ENCODE measurements around the gene COL8A2. TPM values are rescaled to one million over a fixed set of nuclear protein-coding genes. Genes with fewer than 3 reads are reported as not detected.
A peak's percentile ranks its signal among the peaks of the same experiment; 100 is the strongest.

Gene COL8A2
- total RNA-seq, 2 donors from 2014 or later: 0.25 TPM; not detected in 1

DNA sequence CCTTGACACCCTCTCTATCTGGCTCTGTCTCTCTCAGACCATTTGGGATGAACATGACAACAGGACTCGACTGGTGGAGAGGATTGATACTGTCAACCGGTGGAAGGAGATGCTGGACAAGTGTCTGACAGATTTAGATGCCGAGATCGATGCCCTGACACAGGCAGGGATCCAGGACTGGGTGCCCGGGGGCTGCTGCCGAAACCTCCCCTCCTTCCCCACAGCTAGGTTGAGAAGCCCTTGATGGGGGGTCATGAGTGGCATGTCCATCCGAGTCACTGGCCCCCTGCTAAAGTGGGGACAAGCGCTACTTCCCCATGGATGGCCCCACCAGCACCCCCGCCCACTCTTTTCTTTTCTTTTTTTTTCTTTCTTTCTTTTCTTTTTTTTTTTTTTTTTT lies 39.9 kb downstream of the COL8A2 start:
- no peak for DNase-seq

DNA sequence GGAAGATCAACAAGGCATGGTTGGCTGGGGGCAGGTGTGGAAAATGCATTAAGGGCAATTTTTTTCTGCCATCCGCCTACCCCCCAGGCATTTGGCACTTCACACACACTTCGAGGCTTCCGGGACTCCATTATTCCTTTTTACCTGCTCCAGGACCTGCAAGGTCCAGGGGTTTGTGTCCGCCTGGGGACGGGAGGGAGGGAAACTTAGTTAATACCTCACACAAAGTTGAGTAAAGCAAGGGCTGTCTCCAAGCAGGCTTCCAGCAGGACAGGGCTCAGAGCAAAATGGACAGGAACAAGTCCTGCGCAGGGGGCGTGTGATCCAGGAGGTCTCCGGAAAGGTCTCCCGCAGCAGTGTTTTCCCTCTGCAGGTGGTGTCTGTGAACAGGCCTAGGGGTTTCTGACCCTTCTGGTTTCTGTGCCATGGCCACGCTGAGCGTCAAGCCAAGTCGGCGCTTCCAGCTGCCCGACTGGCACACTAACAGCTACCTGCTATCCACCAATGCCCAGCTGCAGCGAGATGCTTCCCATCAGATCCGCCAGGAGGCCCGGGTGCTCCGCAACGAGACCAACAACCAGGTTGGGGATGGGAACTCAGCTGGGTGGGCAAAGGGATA lies 40.4 kb downstream of the COL8A2 start:
- no peak for ATAC-seq
- Mint-ChIP-seq H3K4me3 (peak overlapping the region; percentile 28), H3K27me3 (peaks cover 29% of the 10 kb centered on the region), H3K27ac (no peak overlapping the region), H3K36me3 (ENCODE audit: low read depth) (peaks cover 1% of the 10 kb centered on the region), H3K4me1 (peaks cover 9% of the 10 kb centered on the region)
- no peak for DNase-seq
- H3K9me3 ChIP-seq (ENCODE audit: control insufficient read depth, low read length, poor library complexity, severe bottlenecking): no peaks in the 10 kb centered on the region

More for the DNA sequence above, 39.9 kb downstream of the COL8A2 start:
- H3K4me1 Mint-ChIP-seq: peaks cover 13% of the 10 kb centered on the region
- no peak overlapping the region for H3K27ac Mint-ChIP-seq
- no peaks in the 10 kb centered on the region for H3K9me3 ChIP-seq (ENCODE audit: control insufficient read depth, low read length, poor library complexity, severe bottlenecking)
- H3K4me3 Mint-ChIP-seq: no peak overlapping the region
- no peak for ATAC-seq
- peaks cover 29% of the 10 kb centered on the region for H3K27me3 Mint-ChIP-seq
- peaks cover 2% of the 10 kb centered on the region for H3K36me3 Mint-ChIP-seq (ENCODE audit: low read depth)

DNA sequence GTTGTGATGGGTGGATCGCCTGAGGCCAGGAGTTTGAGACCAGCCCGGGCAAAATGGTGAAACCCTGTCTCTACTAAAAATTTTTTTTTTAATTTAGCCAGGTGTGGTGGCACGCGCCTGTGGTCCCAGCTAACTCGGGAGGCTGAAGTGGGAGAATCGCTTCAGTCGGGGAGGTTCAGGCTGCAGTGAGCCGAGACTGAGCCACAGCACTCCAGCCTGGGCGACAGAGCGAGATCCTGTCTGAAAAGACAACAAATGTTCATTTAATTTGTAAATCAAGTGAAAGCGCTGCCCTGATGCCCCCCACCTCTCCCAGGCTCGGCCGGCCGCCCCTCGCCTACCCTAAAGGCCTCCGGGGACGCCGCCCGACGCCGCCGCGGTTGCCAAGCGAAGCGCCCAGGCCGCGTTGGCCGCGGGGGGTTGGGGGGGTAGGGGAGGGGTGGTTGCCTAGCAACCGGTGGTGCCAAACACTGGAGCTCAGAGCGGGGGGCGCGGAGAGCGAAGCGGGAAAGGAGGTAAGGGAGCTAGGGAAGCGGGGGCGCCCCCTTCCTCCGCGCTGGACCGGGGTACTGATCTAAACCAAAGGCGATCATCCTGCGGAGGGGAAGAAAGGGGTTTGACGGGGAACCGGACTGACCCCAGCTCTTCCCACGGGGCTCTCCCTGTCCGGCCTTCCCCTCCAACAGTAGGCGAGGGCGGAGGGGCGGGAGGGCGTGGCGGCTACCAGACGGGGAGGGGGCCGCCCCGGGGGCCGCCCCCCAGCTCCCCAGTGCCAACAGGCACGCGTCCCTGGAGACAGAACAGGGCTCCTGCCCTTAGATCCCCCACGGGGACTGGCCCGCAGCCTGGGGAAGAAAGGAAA lies 41.2 kb downstream of the COL8A2 start, which contains the start of gene TEKT2:
TEKT2 (plus strand) TSS at position 460 of the 862 bp plus-strand sequence. CDS start 828 bp downstream, outside the sequence.
- no peak for ATAC-seq
- Mint-ChIP-seq H3K4me3 (peak within 1 kb of the TSS; percentile 28), H3K27me3 (peaks cover 29% of the 10 kb centered on the region), H3K27ac (no peak within 1 kb of the TSS), H3K36me3 (ENCODE audit: low read depth) (no peaks in the 10 kb centered on the region), H3K4me1 (peaks cover 6% of the 10 kb centered on the region)
- H3K9me3 ChIP-seq (ENCODE audit: control insufficient read depth, low read length, poor library complexity, severe bottlenecking): no peaks in the 10 kb centered on the region
- DNase-seq: no peak

DNA sequence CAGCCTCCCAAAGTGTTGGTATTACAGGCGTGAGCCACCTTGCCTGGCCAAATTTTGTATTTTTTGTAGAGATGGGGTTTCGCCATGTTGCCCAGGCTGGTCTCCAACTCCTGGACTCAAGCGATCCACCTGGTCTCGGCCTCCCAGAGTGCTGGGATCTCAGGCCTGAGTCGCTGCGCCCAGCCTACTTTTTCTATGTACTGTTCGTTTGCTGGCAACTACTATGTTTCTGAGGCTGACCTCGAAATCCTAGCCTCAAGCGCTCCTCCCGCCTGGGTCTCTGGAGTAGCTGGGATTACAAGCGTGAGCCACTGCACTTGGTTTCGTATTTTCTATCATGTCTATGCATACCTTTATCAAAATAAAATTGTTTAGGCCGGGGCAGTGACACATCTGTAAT lies 41.8 kb downstream of the COL8A2 start:
- H3K4me3 Mint-ChIP-seq: no peak overlapping the region
- no peak overlapping the region for H3K27ac Mint-ChIP-seq
- H3K9me3 ChIP-seq (ENCODE audit: control insufficient read depth, low read length, poor library complexity, severe bottlenecking): no peaks in the 10 kb centered on the region
- DNase-seq (no peak), ATAC-seq (no peak)
- H3K4me1 Mint-ChIP-seq: peaks cover 6% of the 10 kb centered on the region
- peaks cover 29% of the 10 kb centered on the region for H3K27me3 Mint-ChIP-seq
- H3K36me3 Mint-ChIP-seq (ENCODE audit: low read depth): no peaks in the 10 kb centered on the region

DNA sequence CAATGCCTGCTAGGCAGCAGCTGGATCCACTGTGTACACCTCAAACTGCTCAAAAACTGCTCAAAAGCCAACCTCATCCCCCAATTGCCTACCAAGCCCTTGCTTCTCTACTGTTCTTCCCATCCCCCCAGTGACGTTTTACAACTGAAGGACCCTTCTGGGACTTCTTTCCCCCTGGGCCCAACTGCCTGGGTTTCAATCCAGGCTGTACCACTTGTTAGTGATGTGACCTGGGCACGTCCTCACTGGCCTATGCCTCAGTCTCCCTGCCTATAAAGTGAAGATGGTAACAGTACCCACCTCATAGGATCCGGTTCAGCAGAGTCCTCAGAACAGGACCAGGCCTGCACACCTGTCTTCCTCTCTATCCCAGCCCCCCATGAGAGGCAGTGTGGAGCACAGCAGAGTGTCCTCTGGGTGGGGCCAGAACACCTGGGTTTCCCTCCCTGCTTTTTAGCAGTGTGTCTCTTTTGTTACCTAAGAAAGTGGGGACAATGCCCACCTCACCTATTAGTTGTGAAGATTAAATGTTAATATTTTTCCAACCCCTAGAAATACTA lies 43.0 kb downstream of the COL8A2 start:
- no peak overlapping the region for H3K4me3 Mint-ChIP-seq
- H3K27me3 Mint-ChIP-seq: peaks cover 28% of the 10 kb centered on the region
- ATAC-seq (no peak), DNase-seq (no peak)
- no peaks in the 10 kb centered on the region for H3K9me3 ChIP-seq (ENCODE audit: control insufficient read depth, low read length, poor library complexity, severe bottlenecking)
- H3K27ac Mint-ChIP-seq: no peak overlapping the region
- H3K36me3 Mint-ChIP-seq (ENCODE audit: low read depth): no peaks in the 10 kb centered on the region
- peaks cover 5% of the 10 kb centered on the region for H3K4me1 Mint-ChIP-seq

DNA sequence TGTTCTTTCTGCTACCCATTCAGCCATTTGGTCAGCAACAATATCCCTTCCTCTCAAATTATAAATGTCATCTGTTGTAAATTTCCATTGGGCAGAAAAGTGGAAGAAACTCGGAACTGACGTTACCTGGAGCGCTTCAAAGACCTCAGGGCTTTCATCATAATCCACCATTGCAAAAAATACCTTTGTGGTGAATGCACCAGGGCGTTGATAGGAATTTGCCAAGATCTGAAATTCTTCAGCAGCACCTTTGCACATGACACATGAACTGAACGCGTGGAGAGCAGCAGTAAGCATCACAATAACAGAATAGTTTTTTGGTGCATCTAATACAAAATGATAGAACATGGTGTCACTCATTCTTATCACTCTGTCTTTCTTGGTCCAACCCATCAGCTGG lies 44.2 kb downstream of the COL8A2 start:
- Mint-ChIP-seq H3K36me3 (ENCODE audit: low read depth) (no peaks in the 10 kb centered on the region), H3K4me3 (no peak overlapping the region), H3K27ac (no peak overlapping the region), H3K4me1 (peaks cover 2% of the 10 kb centered on the region), H3K27me3 (peaks cover 18% of the 10 kb centered on the region)
- no peak for DNase-seq
- no peak for ATAC-seq
- H3K9me3 ChIP-seq (ENCODE audit: control insufficient read depth, low read length, poor library complexity, severe bottlenecking): no peaks in the 10 kb centered on the region

DNA sequence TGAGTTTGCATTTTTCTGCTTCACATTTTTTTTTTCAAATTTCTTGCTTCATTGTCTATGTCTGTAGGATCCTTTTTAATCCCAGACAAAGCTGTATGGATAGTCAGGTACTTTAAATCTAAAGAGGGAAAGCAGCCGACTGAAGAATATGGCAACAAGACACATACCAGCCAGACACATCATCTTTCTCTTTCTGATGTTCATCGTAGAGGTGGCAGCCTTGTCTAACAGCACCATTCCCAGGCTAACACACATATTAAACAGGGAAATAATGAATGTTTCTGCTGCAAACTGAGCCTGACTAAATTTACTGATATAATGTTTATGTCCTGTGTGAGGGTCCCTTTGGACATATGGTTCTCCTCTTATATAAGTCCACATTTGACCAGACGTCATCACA lies 44.8 kb downstream of the COL8A2 start:
- DNase-seq (no peak), ATAC-seq (no peak)
- Mint-ChIP-seq H3K27me3 (peaks cover 15% of the 10 kb centered on the region), H3K27ac (no peak overlapping the region), H3K36me3 (ENCODE audit: low read depth) (no peaks in the 10 kb centered on the region), H3K4me3 (no peak overlapping the region), H3K4me1 (peaks cover 2% of the 10 kb centered on the region)
- H3K9me3 ChIP-seq (ENCODE audit: control insufficient read depth, low read length, poor library complexity, severe bottlenecking): no peaks in the 10 kb centered on the region

DNA sequence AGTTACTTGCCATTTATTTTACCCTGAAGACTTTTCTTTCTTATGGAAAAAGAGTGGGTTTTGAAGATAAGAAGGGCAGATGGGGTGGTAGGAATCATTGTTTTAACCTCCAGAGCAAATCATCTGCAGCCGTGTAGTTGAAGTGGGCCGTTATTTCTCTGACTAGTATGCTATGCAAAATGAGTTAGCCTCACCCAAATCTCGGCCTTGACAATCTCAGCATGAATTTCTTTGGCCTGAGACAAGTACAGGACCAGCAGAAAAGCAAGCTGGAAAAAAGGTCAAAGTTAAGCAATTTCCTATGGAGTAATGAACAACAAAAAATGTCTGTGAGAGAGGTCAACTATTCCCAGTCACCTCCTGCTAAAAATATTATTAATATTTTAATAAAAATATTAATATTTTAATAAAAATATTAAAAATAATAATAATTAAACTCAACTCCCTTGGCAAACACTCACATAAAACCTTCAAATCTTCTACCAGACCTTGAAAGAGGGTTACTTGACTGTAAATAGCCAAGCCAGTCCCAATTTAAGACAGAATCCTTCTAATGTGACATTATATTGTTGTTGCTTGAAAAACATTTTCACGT lies 47.9 kb downstream of the COL8A2 start:
- ATAC-seq (no peak), DNase-seq (no peak)
- H3K27ac Mint-ChIP-seq: no peak overlapping the region
- H3K36me3 Mint-ChIP-seq (ENCODE audit: low read depth): no peaks in the 10 kb centered on the region
- no peaks in the 10 kb centered on the region for H3K4me1 Mint-ChIP-seq
- peaks cover 4% of the 10 kb centered on the region for H3K27me3 Mint-ChIP-seq
- H3K4me3 Mint-ChIP-seq: no peak overlapping the region
- H3K9me3 ChIP-seq (ENCODE audit: control insufficient read depth, low read length, poor library complexity, severe bottlenecking): no peaks in the 10 kb centered on the region

DNA sequence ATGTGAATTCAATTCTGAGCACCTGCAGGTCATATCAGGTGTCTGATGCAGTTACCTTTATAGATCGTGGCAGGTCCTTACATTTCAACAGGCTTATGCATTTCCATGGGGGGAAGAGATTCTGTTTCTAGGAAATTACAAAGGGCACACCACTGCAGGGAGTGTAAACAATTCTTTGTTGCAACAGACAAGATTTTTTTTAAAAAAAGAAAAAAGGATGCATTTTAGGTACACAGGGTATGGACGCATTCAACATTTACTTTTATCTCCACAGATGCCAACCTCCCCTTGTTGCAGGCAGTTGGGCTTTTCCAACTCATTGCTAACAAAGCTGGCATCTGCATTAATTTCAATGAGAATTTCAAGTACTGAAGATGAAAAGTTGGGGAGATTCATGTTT lies 54.7 kb downstream of the COL8A2 start:
- Mint-ChIP-seq H3K4me1 (no peaks in the 10 kb centered on the region), H3K27ac (no peak overlapping the region), H3K27me3 (no peaks in the 10 kb centered on the region), H3K4me3 (no peak overlapping the region), H3K36me3 (ENCODE audit: low read depth) (no peaks in the 10 kb centered on the region)
- no peaks in the 10 kb centered on the region for H3K9me3 ChIP-seq (ENCODE audit: control insufficient read depth, low read length, poor library complexity, severe bottlenecking)
- DNase-seq (no peak), ATAC-seq (no peak)

DNA sequence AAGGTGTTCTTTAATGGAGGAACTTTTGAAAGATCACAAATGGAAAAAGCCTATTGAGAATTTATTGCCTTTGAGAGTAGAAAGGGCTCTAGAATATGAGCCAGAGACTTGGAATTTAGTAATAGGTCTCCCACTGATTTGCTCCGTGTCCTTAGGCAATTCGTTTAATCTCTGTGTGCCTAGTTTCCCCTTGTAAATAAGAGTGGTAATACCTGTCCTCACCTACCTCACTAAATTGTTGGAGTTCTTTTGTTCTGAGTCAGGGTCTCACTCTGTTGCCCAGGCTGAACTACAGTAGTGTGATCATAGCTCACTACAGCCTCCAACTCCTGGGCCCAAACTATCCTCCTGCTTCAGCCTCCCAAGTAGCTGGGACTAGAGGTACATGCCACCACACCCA lies 56.2 kb downstream of the COL8A2 start:
- no peaks in the 10 kb centered on the region for H3K36me3 Mint-ChIP-seq (ENCODE audit: low read depth)
- no peaks in the 10 kb centered on the region for H3K9me3 ChIP-seq (ENCODE audit: control insufficient read depth, low read length, poor library complexity, severe bottlenecking)
- H3K4me1 Mint-ChIP-seq: no peaks in the 10 kb centered on the region
- no peak overlapping the region for H3K27ac Mint-ChIP-seq
- ATAC-seq (no peak), DNase-seq (no peak)
- H3K4me3 Mint-ChIP-seq: no peak overlapping the region
- H3K27me3 Mint-ChIP-seq: no peaks in the 10 kb centered on the region

DNA sequence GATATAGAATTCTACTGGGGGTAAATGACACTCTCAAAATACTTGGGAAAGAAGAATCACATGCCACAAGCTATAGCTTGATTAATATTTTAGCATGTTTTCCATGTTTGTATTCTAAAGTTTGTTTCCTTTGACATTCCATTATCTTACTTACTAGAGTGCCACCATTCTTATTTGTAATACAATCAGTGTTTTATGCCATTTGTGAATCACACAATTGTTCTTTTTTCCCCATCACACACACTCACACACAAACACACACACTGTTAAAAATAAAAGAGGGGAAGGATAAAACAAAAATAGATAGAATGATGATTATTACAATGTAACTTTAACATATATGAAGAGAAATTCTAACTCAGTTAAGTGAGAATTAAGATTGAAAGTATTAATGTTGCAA lies 57.2 kb downstream of the COL8A2 start:
- DNase-seq: no peak
- H3K27ac Mint-ChIP-seq: no peak overlapping the region
- no peaks in the 10 kb centered on the region for H3K27me3 Mint-ChIP-seq
- H3K36me3 Mint-ChIP-seq (ENCODE audit: low read depth): no peaks in the 10 kb centered on the region
- no peak for ATAC-seq
- no peaks in the 10 kb centered on the region for H3K9me3 ChIP-seq (ENCODE audit: control insufficient read depth, low read length, poor library complexity, severe bottlenecking)
- H3K4me1 Mint-ChIP-seq: no peaks in the 10 kb centered on the region
- H3K4me3 Mint-ChIP-seq: no peak overlapping the region

DNA sequence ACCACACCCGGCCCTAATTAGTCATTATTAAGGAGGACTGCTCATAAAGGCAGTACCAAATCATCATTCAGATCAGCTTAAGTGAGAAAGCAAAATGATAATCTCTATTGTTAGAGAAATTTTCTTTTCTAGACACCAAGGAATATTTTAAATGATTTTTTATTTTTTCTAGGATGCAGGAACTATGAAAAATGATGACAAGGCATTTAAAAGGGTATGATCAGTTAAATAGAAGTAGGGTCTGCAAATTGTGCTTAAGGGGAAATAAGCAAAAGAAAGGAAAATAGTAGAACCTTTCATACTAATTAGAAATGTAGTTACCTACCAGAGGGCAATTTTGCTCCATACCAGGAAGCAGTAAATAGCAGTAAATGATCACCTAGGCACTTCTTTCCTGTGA lies 62.7 kb downstream of the COL8A2 start:
- no peaks in the 10 kb centered on the region for H3K36me3 Mint-ChIP-seq (ENCODE audit: low read depth)
- no peak for ATAC-seq
- no peaks in the 10 kb centered on the region for H3K27me3 Mint-ChIP-seq

DNA sequence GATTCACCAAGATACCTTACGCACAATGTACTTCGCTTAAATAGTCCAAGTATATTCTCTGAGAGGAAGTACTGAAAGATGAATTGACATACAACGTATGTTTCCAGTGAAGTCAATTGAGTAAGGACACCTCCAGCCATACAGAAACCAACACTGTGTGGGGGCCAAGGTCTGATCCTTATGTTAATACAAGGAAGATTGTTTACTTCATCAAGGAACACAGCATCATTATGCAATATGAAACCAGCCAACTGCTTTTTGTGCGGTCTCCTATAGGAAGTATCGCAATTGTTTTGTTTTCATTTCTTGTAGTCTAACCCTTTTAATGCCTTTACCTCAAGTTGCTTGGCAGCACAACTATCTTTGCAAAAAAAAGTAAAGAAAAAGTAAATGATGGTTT lies 69.3 kb downstream of the COL8A2 start:
- ATAC-seq (no peak), DNase-seq (no peak)
- H3K27me3 Mint-ChIP-seq: no peaks in the 10 kb centered on the region
- H3K36me3 Mint-ChIP-seq (ENCODE audit: low read depth): no peaks in the 10 kb centered on the region
- H3K9me3 ChIP-seq (ENCODE audit: control insufficient read depth, low read length, poor library complexity, severe bottlenecking): no peaks in the 10 kb centered on the region
- no peak overlapping the region for H3K27ac Mint-ChIP-seq
- H3K4me1 Mint-ChIP-seq: no peaks in the 10 kb centered on the region
- no peak overlapping the region for H3K4me3 Mint-ChIP-seq

More for the DNA sequence above, 62.7 kb downstream of the COL8A2 start:
- Mint-ChIP-seq H3K4me3 (no peak overlapping the region), H3K27ac (no peak overlapping the region), H3K4me1 (no peaks in the 10 kb centered on the region)
- DNase-seq: no peak
- no peaks in the 10 kb centered on the region for H3K9me3 ChIP-seq (ENCODE audit: control insufficient read depth, low read length, poor library complexity, severe bottlenecking)
